HEK293 (cell line): ENCODE data around the gene CFAP65.

Source experiments
- CTCF ChIA-PET: fragments of 350-600 bp; formaldehyde crosslinking; extraction: SDS; loops from one replicate; lab custom pipeline; 2021; ENCODE audit warnings: antibody characterized with exemption; lab: Yijun Ruan, JAX
- POLR2A ChIA-PET: fragments of 300-600 bp; formaldehyde crosslinking; extraction: SDS; loops from one replicate; lab custom pipeline; 2020; ENCODE audit warnings: antibody characterized with exemption, inconsistent platforms; lab: Yijun Ruan, JAX
- H3K27ac ChIP-seq: fragments of 200-500 bp; sonication (Bioruptor generic); 2 replicates; pipeline ENCODE4 v1.5.1; 2014; ENCODE audit warnings: low read depth, low read length, control low read depth, inconsistent platforms; ENCODE audit errors: extremely low read depth
- H3K36me3 ChIP-seq, 2 experiments: fragments of 200-500 bp in 1 of 2; sonication (Bioruptor generic) in 1 of 2; 1 replicate in 1 of 2; 2 replicates in 1 of 2; pipeline ENCODE4 v1.5.1; 2014 to 2017; ENCODE audit warnings: inconsistent platforms in 2 of 2, low read length in 2 of 2; ENCODE audit not compliant: control insufficient read depth in 2 of 2, insufficient read depth in 1 of 2
- H3K4me1 ChIP-seq: fragments of 200-500 bp; sonication (Bioruptor generic); 2 replicates; pipeline ENCODE4 v1.5.1; 2014; ENCODE audit warnings: mild to moderate bottlenecking, low read length, inconsistent platforms; ENCODE audit not compliant: control insufficient read depth, insufficient read depth
- H3K4me3 ChIP-seq: 2 replicates; pipeline ENCODE4 v1.5.1; 2011; ENCODE audit warnings: low read depth, mild to moderate bottlenecking, control low read depth, low read length, moderate library complexity
- H3K9me3 ChIP-seq: fragments of 200-500 bp; sonication (Bioruptor generic); 2 replicates; pipeline ENCODE4 v1.5.1; 2014; ENCODE audit warnings: low read depth, low read length, inconsistent platforms; ENCODE audit not compliant: control insufficient read depth, insufficient read depth
- IKZF3 ChIP-seq: fragments of 450-650 bp; IDR thresholded peaks from 2 replicates; pipeline ENCODE4 v1.5.0; 2018; ENCODE audit warnings: missing biosample characterization, mild to moderate bottlenecking, missing genetic modification characterization, moderate library complexity
- KLF7 ChIP-seq: fragments of 450-650 bp; formaldehyde crosslinking; IDR thresholded peaks from 2 replicates; pipeline ENCODE4 v1.5.1; 2016; ENCODE audit warnings: missing biosample characterization, missing genetic modification characterization, borderline replicate concordance
- PBX3 ChIP-seq: sonication (generic); formaldehyde crosslinking; IDR thresholded peaks from 2 replicates; pipeline ENCODE4 v1.8.1; 2022; ENCODE audit warnings: mild to moderate bottlenecking, moderate library complexity, missing genetic modification reagents
- YY1 ChIP-seq: fragments of 450-650 bp; formaldehyde crosslinking; IDR thresholded peaks from 2 replicates; pipeline ENCODE4 v1.5.1; 2018; ENCODE audit warnings: missing biosample characterization, missing genetic modification characterization
- ZBTB20 ChIP-seq: fragments of 450-650 bp; formaldehyde crosslinking; IDR thresholded peaks from 2 replicates; pipeline ENCODE4 v1.5.1; 2016; ENCODE audit warnings: missing biosample characterization, missing genetic modification characterization
- ZFP41 ChIP-seq: fragments of 450-650 bp; formaldehyde crosslinking; IDR thresholded peaks from 2 replicates; pipeline ENCODE4 v1.5.1; 2016; ENCODE audit warnings: missing biosample characterization, missing genetic modification characterization, borderline replicate concordance
- ZNF112 ChIP-seq: fragments of 450-650 bp; formaldehyde crosslinking; IDR thresholded peaks from 2 replicates; pipeline ENCODE4 v1.5.0; 2017; ENCODE audit warnings: missing biosample characterization, missing genetic modification characterization
- ZNF121 ChIP-seq: fragments of 450-650 bp; formaldehyde crosslinking; IDR thresholded peaks from 2 replicates; pipeline ENCODE4 v1.5.1; 2016; ENCODE audit warnings: missing biosample characterization, missing genetic modification characterization
- ZNF133 ChIP-seq: fragments of 450-650 bp; formaldehyde crosslinking; IDR thresholded peaks from 2 replicates; pipeline ENCODE4 v1.5.1; 2016; ENCODE audit warnings: missing biosample characterization, missing genetic modification characterization
- ZNF138 ChIP-seq: fragments of 450-650 bp; formaldehyde crosslinking; IDR thresholded peaks from 2 replicates; pipeline ENCODE4 v1.5.1; 2016; ENCODE audit warnings: missing biosample characterization, missing genetic modification characterization, borderline replicate concordance
- ZNF157 ChIP-seq: fragments of 450-650 bp; formaldehyde crosslinking; IDR thresholded peaks from 2 replicates; pipeline ENCODE4 v1.5.1; 2016; ENCODE audit warnings: missing biosample characterization, missing genetic modification characterization
- ZNF169 ChIP-seq: fragments of 450-650 bp; formaldehyde crosslinking; IDR thresholded peaks from 2 replicates; pipeline ENCODE4 v1.5.1; 2016; ENCODE audit warnings: missing biosample characterization, missing genetic modification characterization
- ZNF302 ChIP-seq: fragments of 450-650 bp; formaldehyde crosslinking; IDR thresholded peaks from 2 replicates; pipeline ENCODE4 v1.5.1; 2016; ENCODE audit warnings: missing biosample characterization, missing genetic modification characterization, low read depth
- ZNF354C ChIP-seq: fragments of 450-650 bp; formaldehyde crosslinking; IDR thresholded peaks from 2 replicates; pipeline ENCODE4 v1.5.1; 2016; ENCODE audit warnings: missing biosample characterization, missing genetic modification characterization, low read depth, borderline replicate concordance
- ZNF404 ChIP-seq: fragments of 450-650 bp; formaldehyde crosslinking; IDR thresholded peaks from 2 replicates; pipeline ENCODE4 v1.5.1; 2017; ENCODE audit warnings: missing biosample characterization, missing genetic modification characterization
- ZNF423 ChIP-seq: fragments of 450-650 bp; formaldehyde crosslinking; IDR thresholded peaks from 2 replicates; pipeline ENCODE4 v1.5.1; 2016; ENCODE audit warnings: missing biosample characterization, missing genetic modification characterization
- ZNF518A ChIP-seq: fragments of 450-650 bp; formaldehyde crosslinking; conservative IDR thresholded peaks from 2 replicates; pipeline ENCODE4 v1.5.1; 2016; ENCODE audit warnings: low read depth, missing biosample characterization, missing genetic modification characterization
- ZNF544 ChIP-seq: fragments of 450-650 bp; formaldehyde crosslinking; IDR thresholded peaks from 2 replicates; pipeline ENCODE4 v1.5.0; 2017; ENCODE audit warnings: missing biosample characterization, missing genetic modification characterization
- ZNF585B ChIP-seq: fragments of 450-650 bp; formaldehyde crosslinking; IDR thresholded peaks from 2 replicates; pipeline ENCODE4 v1.5.1; 2016; ENCODE audit warnings: missing biosample characterization, missing genetic modification characterization
- ZNF623 ChIP-seq: fragments of 450-650 bp; formaldehyde crosslinking; IDR thresholded peaks from 2 replicates; pipeline ENCODE4 v1.5.1; 2016; ENCODE audit warnings: missing biosample characterization, missing genetic modification characterization
- ZNF747 ChIP-seq: fragments of 450-650 bp; formaldehyde crosslinking; IDR thresholded peaks from 2 replicates; pipeline ENCODE4 v1.5.1; 2016; ENCODE audit warnings: missing biosample characterization, missing genetic modification characterization
- ZNF843 ChIP-seq: fragments of 450-650 bp; formaldehyde crosslinking; IDR thresholded peaks from 2 replicates; pipeline ENCODE4 v1.5.1; 2016; ENCODE audit warnings: missing biosample characterization, missing genetic modification characterization
- ZSCAN4 ChIP-seq: fragments of 450-650 bp; formaldehyde crosslinking; IDR thresholded peaks from 2 replicates; pipeline ENCODE4 v1.5.1; 2017; ENCODE audit warnings: missing biosample characterization, missing genetic modification characterization

CFAP65 gene

GRCh38 chr2:219019436-219019835, 21.9 kb downstream of the CFAP65 start:
- ChIA-PET POLR2A (interaction anchor here (0.5 kb wide), 1 partner anchor 131 kb away, joined by 3 read pairs; no protein-coding TSS in a partner anchor), CTCF (interaction anchor here (0.5 to 4.0 kb wide), 7 partner anchors 8 to 140 kb away, joined by 3 to 18 read pairs (median 3); no protein-coding TSS in a partner anchor)
- H3K4me3 ChIP-seq: no peak overlapping the region
- H3K4me1 ChIP-seq: no peaks in the 10 kb centered on the region
- H3K36me3 ChIP-seq: no peaks in the 10 kb centered on the region
- H3K27ac ChIP-seq: no peak overlapping the region
- no peaks in the 10 kb centered on the region for H3K9me3 ChIP-seq
- no peak for TF ChIP-seq ZNF169 (tag by site-specific recombination)
- TF ChIP-seq ZNF112 (tag by site-specific recombination): no peak
- TF ChIP-seq ZNF121 (tag by site-specific recombination): no peak
- TF ChIP-seq ZNF585B (tag by site-specific recombination): no peak
- no peak for TF ChIP-seq ZBTB20 (tag by site-specific recombination)
- TF ChIP-seq KLF7 (tag by site-specific recombination): no peak
- no peak for TF ChIP-seq ZNF518A (tag by site-specific recombination)
- TF ChIP-seq IKZF3 (tag by site-specific recombination): no peak
- no peak for TF ChIP-seq ZNF623 (tag by site-specific recombination)
- no peak for TF ChIP-seq ZNF138 (tag by site-specific recombination)

GRCh38 chr2:219018726-219019125, 22.6 kb downstream of the CFAP65 start:
- no peaks in the 10 kb centered on the region for H3K36me3 ChIP-seq
- no peaks in the 10 kb centered on the region for H3K9me3 ChIP-seq
- CTCF ChIA-PET: interaction anchor here (0.9 to 4.0 kb wide), 3 partner anchors 7 to 15 kb away, joined by 4 to 18 read pairs (median 4); no protein-coding TSS in a partner anchor
- POLR2A ChIA-PET: interaction anchor here (0.5 kb wide), 1 partner anchor 132 kb away, joined by 3 read pairs; no protein-coding TSS in a partner anchor
- no peak overlapping the region for H3K27ac ChIP-seq
- no peak overlapping the region for H3K4me3 ChIP-seq
- TF ChIP-seq ZNF544 (tag by site-specific recombination) (no peak), ZNF423 (no peak), ZNF133 (no peak), ZFP41 (tag by site-specific recombination) (no peak), ZNF302 (tag by site-specific recombination) (no peak)
- H3K4me1 ChIP-seq: no peaks in the 10 kb centered on the region

- no peak overlapping the region for H3K27ac ChIP-seq
- TF ChIP-seq ZNF843 (tag by site-specific recombination) (no peak), ZNF747 (no peak), ZNF585B (tag by site-specific recombination) (no peak), KLF7 (tag by site-specific recombination) (no peak), YY1 (tag by site-specific recombination) (no peak), ZSCAN4 (tag by site-specific recombination) (no peak), PBX3 (CRISPR knock-in tag) (no peak), ZNF404 (no peak), ZNF354C (tag by site-specific recombination) (no peak), ZNF157 (tag by site-specific recombination) (no peak)
- no peak overlapping the region for H3K4me3 ChIP-seq
- POLR2A ChIA-PET: no interaction called here
- no peaks in the 10 kb centered on the region for H3K9me3 ChIP-seq
- H3K4me1 ChIP-seq: no peaks in the 10 kb centered on the region
- no peaks in the 10 kb centered on the region for H3K36me3 ChIP-seq
- CTCF ChIA-PET: interaction anchor here (0.9 to 4.0 kb wide), 3 partner anchors 12 to 38 kb away, joined by 4 to 18 read pairs (median 11); no protein-coding TSS in a partner anchor
Observed at GRCh38 chr2:219018286-219018685, 23.0 kb downstream of the CFAP65 start.
